OCI-LY1 (cell line): Measurements from ENCODE around the gene USF1.

ENCODE experiments used
- EZH2 ChIP-seq: fragments of 200-600 bp; sonication (generic), shearing (Covaris generic); IDR thresholded peaks from 2 replicates; pipeline ENCODE4 v1.8.0; 2017; ENCODE audit warnings: borderline replicate concordance, mixed run types, mild to moderate bottlenecking, antibody characterized with exemption, low read length, moderate library complexity, mixed read lengths
- TF ChIP-seq, protein P1 (sequence below): fragments of 200-600 bp; sonication (generic), shearing (Covaris generic); IDR thresholded peaks from 2 replicates; pipeline ENCODE4 v1.5.1; 2017; ENCODE audit warnings: mild to moderate bottlenecking, antibody characterized with exemption, low read length, moderate library complexity, mixed read lengths

DNA sequence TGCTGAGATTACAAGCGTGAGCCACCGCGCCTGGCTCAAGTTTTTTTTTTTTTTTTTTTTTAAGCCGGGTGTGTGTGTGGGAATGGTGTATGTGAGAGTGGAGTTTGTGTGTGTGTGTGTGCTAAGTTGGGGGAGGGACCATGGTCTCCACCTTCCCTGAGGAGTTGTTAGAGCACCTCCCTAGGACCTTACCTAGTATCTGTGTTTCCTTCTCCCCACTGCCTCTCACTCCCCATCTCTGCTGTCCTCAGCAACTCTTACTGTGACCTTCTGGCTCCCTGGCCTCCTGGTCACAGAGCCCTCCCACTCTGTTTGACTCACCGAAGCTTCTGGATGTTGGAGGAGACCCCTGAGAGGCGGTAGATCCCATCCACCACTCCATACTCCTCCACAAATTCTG lies 13.5 kb upstream of the USF1 start:
- TF ChIP-seq, protein P1, sequence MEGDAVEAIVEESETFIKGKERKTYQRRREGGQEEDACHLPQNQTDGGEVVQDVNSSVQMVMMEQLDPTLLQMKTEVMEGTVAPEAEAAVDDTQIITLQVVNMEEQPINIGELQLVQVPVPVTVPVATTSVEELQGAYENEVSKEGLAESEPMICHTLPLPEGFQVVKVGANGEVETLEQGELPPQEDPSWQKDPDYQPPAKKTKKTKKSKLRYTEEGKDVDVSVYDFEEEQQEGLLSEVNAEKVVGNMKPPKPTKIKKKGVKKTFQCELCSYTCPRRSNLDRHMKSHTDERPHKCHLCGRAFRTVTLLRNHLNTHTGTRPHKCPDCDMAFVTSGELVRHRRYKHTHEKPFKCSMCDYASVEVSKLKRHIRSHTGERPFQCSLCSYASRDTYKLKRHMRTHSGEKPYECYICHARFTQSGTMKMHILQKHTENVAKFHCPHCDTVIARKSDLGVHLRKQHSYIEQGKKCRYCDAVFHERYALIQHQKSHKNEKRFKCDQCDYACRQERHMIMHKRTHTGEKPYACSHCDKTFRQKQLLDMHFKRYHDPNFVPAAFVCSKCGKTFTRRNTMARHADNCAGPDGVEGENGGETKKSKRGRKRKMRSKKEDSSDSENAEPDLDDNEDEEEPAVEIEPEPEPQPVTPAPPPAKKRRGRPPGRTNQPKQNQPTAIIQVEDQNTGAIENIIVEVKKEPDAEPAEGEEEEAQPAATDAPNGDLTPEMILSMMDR, result no peak
- TF ChIP-seq EZH2, result no peak
